Erythroblast (primary cell): ENCODE data around the gene ZNF503.

Experiments used
- GATA1 ChIP-seq: IDR thresholded peaks from 2 replicates; pipeline ENCODE4 v1.6.1; 2011; ENCODE audit warnings: low read depth, mild to moderate bottlenecking, control low read depth, low read length, moderate library complexity
- POLR2A ChIP-seq: IDR thresholded peaks from 2 replicates; pipeline ENCODE4 v1.6.1; 2011; ENCODE audit warnings: mild to moderate bottlenecking, low read length

- TF ChIP-seq POLR2A: no peak
- no peak for TF ChIP-seq GATA1
These were observed 31.2 kb upstream of the ZNF503 start for GRCh38 chr10:75432763-75433162.
